ENCODE measurements around the gene TMEM163.

DNA sequence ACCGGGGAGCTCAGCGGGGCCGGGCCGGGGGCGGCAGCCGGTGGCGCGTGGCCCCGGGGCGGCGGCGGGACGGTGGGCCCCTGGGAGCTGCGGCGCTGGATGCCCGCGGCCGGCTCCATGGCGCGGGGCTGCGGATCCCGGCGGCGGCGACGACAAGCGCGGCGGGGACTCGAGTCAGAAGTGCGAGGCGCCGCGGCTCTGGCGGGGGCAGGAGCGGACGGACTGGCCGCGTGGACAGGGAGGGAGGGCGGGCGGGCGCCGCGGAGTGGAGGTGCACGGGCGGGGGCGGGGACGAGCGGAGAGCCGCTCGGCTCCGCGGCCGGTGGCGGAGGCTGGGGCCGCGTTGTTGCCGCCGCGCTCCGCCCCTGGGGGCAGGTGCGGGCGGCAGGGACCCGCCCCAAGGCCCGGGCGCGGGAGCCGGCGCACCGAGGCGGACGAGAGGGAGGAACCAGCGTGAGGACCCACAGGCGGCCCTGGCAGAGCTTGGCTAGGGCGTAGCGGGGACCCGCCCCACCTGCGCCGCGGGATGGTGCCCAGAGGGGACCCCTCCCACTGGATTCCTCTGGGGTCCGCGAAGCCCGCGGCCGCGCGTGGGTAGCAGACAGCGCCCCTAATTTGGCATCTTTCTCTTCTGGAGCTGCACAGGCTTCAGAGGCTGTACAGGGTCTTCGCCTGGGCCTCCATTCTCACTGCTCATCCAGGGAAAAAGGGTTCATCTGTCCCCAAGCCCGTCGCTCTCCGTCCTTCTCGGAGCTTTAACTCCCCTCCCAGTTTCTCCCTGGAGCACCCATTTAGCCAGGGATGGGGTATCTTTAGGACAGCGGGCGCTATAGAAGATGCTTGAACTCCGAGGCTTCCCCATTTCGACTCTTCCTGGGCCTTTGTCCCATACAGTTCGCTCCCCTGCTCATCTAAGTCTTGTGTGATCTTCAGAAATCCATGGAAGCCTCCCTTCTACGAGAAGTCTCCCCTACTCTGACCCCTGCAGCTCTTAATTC is at the start of gene TMEM163:
- TF ChIP-seq, protein P1, sequence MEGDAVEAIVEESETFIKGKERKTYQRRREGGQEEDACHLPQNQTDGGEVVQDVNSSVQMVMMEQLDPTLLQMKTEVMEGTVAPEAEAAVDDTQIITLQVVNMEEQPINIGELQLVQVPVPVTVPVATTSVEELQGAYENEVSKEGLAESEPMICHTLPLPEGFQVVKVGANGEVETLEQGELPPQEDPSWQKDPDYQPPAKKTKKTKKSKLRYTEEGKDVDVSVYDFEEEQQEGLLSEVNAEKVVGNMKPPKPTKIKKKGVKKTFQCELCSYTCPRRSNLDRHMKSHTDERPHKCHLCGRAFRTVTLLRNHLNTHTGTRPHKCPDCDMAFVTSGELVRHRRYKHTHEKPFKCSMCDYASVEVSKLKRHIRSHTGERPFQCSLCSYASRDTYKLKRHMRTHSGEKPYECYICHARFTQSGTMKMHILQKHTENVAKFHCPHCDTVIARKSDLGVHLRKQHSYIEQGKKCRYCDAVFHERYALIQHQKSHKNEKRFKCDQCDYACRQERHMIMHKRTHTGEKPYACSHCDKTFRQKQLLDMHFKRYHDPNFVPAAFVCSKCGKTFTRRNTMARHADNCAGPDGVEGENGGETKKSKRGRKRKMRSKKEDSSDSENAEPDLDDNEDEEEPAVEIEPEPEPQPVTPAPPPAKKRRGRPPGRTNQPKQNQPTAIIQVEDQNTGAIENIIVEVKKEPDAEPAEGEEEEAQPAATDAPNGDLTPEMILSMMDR (IDR thresholded peaks at IDR 0.05; ENCODE audit: poor library complexity, severe bottlenecking), result no peak
- TF ChIP-seq EZH2 (IDR thresholded peaks at IDR 0.05; ENCODE audit: borderline replicate concordance, insufficient read depth, low read length, poor library complexity, severe bottlenecking) (no peak), EP300 (conservative IDR thresholded peaks at IDR 0.05; ENCODE audit: poor library complexity, severe bottlenecking) (no peak), TAF1 (IDR thresholded peaks at IDR 0.05; ENCODE audit: low read depth) (no peak), POLR2AphosphoS5 (IDR thresholded peaks at IDR 0.05) (no peak), MXI1 (conservative IDR thresholded peaks at IDR 0.05; ENCODE audit: poor library complexity, severe bottlenecking) (no peak), RAD21 (conservative IDR thresholded peaks at IDR 0.05) (peak; percentile 6)
